Kidney tubule cell (primary cell): ENCODE measurements around the gene PRR20G.
"Not testable (repeated sequence)": the region's sequence is repeated elsewhere in the genome, so short reads cannot be mapped to it uniquely, and the experiment has no call there.

ENCODE experiments used
- DNase-seq: peaks from one replicate; pipeline ENCODE4 v3.0.0-alpha.2; 2018; ENCODE audit warnings: low spot score

Gene PRR20G

GRCh38 chr3:127296959-127297358, 9.1 kb upstream of the PRR20G start:
- no peak for DNase-seq

- DNase-seq, result no peak
Measured at GRCh38 chr3:127296166-127296565, 8.3 kb upstream of the PRR20G start.

GRCh38 chr3:127293650-127294049, 5.8 kb upstream of the PRR20G start:
- DNase-seq, result not testable (repeated sequence)

- no peak for DNase-seq
Measured at GRCh38 chr3:127291611-127292010, 3.8 kb upstream of the PRR20G start.

GRCh38 chr3:127291114-127291513, 3.3 kb upstream of the PRR20G start:
- DNase-seq, result no peak

- peak; percentile 23 for DNase-seq
Measured at GRCh38 chr3:127289706-127290575, 2.1 kb upstream of the PRR20G start.

GRCh38 chr3:127288921-127289705, 1.3 kb upstream of the PRR20G start:
- DNase-seq, result no peak

- no peak for DNase-seq
Measured at GRCh38 chr3:127288343-127288742, 497 bp upstream of the PRR20G start.

GRCh38 chr3:127286571-127287140, 1.2 kb downstream of the PRR20G start:
- peak; percentile 91 for DNase-seq

- no peak for DNase-seq
Measured at GRCh38 chr3:127284258-127284657, 3.6 kb downstream of the PRR20G start.

GRCh38 chr3:127277561-127277960, 10.3 kb downstream of the PRR20G start:
- DNase-seq, result peak; percentile 91

- no peak for DNase-seq
Measured at GRCh38 chr3:127276995-127277394, 10.9 kb downstream of the PRR20G start.

- DNase-seq, result peak; percentile 88
Measured at GRCh38 chr3:127276396-127276795, 11.4 kb downstream of the PRR20G start.

- peak; percentile 96 for DNase-seq
Measured at GRCh38 chr3:127275287-127275781, 12.5 kb downstream of the PRR20G start.

GRCh38 chr3:127274200-127274760, 13.6 kb downstream of the PRR20G start:
- no peak for DNase-seq

- DNase-seq, result peak; percentile 44
Measured at GRCh38 chr3:127273206-127273605, 14.6 kb downstream of the PRR20G start.

GRCh38 chr3:127266186-127266585, 21.7 kb downstream of the PRR20G start:
- no peak for DNase-seq

GRCh38 chr3:127265581-127265981, 22.3 kb downstream of the PRR20G start:
- DNase-seq, result no peak

GRCh38 chr3:127264794-127265514, 22.9 kb downstream of the PRR20G start:
- DNase-seq, result no peak

- DNase-seq, result peak; percentile 34
Measured at GRCh38 chr3:127264292-127264691, 23.6 kb downstream of the PRR20G start.

- no peak for DNase-seq
Measured at GRCh38 chr3:127263586-127264231, 24.1 kb downstream of the PRR20G start.
